Measurements from ENCODE around the gene C22orf39.

C22orf39 gene

DNA sequence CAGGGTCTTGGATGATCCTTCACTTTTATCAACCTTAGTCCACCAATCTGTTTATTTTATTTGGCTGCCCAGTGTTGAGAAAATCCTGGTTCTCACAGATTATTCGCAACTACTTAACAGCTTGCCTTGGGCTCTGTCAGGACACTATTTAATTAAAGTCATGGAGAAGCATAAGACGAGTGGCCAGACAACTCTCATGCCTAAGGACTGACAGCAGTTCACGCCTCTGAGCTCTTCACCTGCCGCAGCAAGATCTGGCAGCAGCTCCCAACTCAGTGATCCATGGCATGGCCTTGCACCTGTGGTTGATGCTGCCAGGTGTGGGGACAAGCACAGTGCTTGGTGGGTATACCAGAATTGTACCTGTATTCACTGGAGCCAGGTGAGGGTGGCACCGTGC is 53.8 kb downstream of the C22orf39 start:
- no peak for TF ChIP-seq CTCF (IDR thresholded peaks at IDR 0.05)
- no peak overlapping the region for H3K4me3 ChIP-seq
- no peak overlapping the region for H3K27ac ChIP-seq
- DNase-seq (ENCODE audit: low spot score) = no peak

All from coronary artery (tissue), 2 donors.